SJCRH30 (cell line): ENCODE measurements around the gene STEAP1. TPM values are rescaled to one million over a fixed set of nuclear protein-coding genes. Genes with fewer than 3 reads are reported as not detected.
"Not testable (repeated sequence)": the region's sequence is repeated elsewhere in the genome, so short reads cannot be mapped to it uniquely, and the experiment has no call there.

Experiments
- DNase-seq, 2 experiments: peaks; one replicate each; pipeline ENCODE4 v3.0.0-alpha.2; 2015 to 2020
- H3K27ac ChIP-seq: fragments of 250-450 bp; sonication (Bioruptor Pico); 2 replicates; pipeline ENCODE4 v1.5.1; 2020; ENCODE audit warnings: mild to moderate bottlenecking, moderate library complexity
- H3K27me3 ChIP-seq: fragments of 250-450 bp; sonication (Bioruptor Pico); 2 replicates; pipeline ENCODE4 v1.5.1; 2020; ENCODE audit warnings: mild to moderate bottlenecking, moderate library complexity
- H3K36me3 ChIP-seq: fragments of 250-450 bp; sonication (Bioruptor Pico); 2 replicates; pipeline ENCODE4 v1.5.1; 2020; ENCODE audit warnings: mild to moderate bottlenecking, moderate library complexity
- H3K4me1 ChIP-seq: fragments of 250-450 bp; sonication (Bioruptor Pico); 2 replicates; pipeline ENCODE4 v1.5.1; 2020; ENCODE audit warnings: mild to moderate bottlenecking, moderate library complexity
- H3K4me3 ChIP-seq: fragments of 250-450 bp; sonication (Bioruptor Pico); 2 replicates; pipeline ENCODE4 v1.5.1; 2020; ENCODE audit warnings: mild to moderate bottlenecking, moderate library complexity
- H3K9me3 ChIP-seq: fragments of 250-450 bp; sonication (Bioruptor Pico); replicated peaks from 2 replicates; pipeline ENCODE4 v1.5.1; 2020; ENCODE audit warnings: mild to moderate bottlenecking, moderate library complexity
- total RNA-seq: library from RNA; depleted of rRNA; stranded (reverse); fragments of >200 nt; shearing (Covaris generic); gene quantifications from 2 replicates; pipeline ENCODE4 v1.2.3, GENCODE V29; 2014; rRNA removed

Gene STEAP1
- 0.55 TPM in 1 of 2 replicates, not detected in the other for total RNA-seq

GRCh38 chr7:90153943-90154771 lies at the start of gene STEAP1:
TSS of gene STEAP1 (plus strand) at chr7:90154469. CDS start at chr7:90159789, 5,320 bp downstream.
- H3K27me3 ChIP-seq, H3K36me3 ChIP-seq, H3K4me1 ChIP-seq, H3K27ac ChIP-seq, H3K9me3 ChIP-seq: not testable (repeated sequence)
- DNase-seq = peak; percentile 54 to 67
- peak within 1 kb of the TSS; percentile 26 for H3K4me3 ChIP-seq

DNA sequence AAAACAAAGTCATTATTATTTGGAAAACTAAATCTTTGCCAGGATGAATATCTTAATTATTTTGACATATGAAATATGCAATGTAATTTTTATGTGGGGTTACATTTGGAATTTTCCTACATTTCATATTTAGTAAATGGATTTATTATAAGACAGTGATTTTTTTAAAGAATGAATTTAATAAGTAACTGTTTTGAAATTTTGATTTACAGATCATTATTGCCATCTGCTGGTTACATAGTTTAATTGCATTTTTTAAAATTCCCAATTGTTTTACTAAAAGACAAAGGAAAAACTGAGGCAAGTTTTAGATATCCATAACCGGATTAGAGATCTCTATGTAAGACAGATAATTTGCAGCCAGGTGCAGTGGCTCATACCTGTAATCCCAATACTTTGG lies 39.3 kb upstream of the STEAP1 start:
- peak in 1 of 2 experiments; percentile 6 for DNase-seq
- H3K36me3 ChIP-seq, H3K4me3 ChIP-seq, H3K9me3 ChIP-seq, H3K4me1 ChIP-seq, H3K27ac ChIP-seq, H3K27me3 ChIP-seq: not testable (repeated sequence)

DNA sequence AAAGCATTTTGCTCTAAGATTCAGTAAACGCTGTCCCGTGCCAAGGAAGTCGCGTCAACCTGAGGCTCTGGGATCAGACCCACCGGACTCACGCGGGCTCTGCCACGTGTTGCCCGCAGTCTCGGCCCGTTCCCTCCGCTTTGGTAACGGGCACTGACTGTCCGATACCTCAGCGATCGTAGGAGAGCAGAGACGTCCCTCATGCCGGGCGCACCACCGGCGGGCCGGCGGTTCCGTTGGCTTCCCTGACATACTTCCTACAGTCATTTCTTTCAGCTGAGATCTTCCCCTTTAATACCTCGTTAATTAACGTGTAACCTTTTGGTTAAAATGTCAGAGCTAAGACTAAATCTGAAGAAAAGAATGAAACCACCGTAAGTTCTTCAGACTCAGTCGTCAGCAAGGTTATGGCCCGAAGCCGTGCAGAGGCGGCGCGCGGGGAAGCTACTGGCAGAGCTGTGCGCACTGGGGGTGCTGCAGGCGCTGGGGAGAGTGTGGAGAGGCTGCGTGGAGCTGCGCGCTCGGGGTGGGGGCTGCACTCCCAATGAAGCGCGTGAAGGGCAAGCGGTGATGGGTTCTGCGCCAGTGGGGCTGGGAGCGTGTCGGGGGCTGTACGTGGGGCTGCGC lies 35.6 kb upstream of the STEAP1 start:
- not testable (repeated sequence) for DNase-seq, H3K27me3 ChIP-seq, H3K4me3 ChIP-seq, H3K27ac ChIP-seq, H3K4me1 ChIP-seq, H3K36me3 ChIP-seq, H3K9me3 ChIP-seq

GRCh38 chr7:90119178-90119971 lies 34.9 kb upstream of the STEAP1 start:
- H3K9me3 ChIP-seq = no peaks in the 10 kb centered on the region
- H3K36me3 ChIP-seq = no peaks in the 10 kb centered on the region
- no peaks in the 10 kb centered on the region for H3K27me3 ChIP-seq
- H3K4me1 ChIP-seq = no peaks in the 10 kb centered on the region
- no peak overlapping the region for H3K27ac ChIP-seq
- DNase-seq = no peak
- H3K4me3 ChIP-seq = no peak overlapping the region

GRCh38 chr7:90120205-90120604 lies 34.1 kb upstream of the STEAP1 start:
- not testable (repeated sequence) for DNase-seq, H3K27me3 ChIP-seq, H3K4me3 ChIP-seq, H3K36me3 ChIP-seq, H3K27ac ChIP-seq, H3K9me3 ChIP-seq, H3K4me1 ChIP-seq

DNA sequence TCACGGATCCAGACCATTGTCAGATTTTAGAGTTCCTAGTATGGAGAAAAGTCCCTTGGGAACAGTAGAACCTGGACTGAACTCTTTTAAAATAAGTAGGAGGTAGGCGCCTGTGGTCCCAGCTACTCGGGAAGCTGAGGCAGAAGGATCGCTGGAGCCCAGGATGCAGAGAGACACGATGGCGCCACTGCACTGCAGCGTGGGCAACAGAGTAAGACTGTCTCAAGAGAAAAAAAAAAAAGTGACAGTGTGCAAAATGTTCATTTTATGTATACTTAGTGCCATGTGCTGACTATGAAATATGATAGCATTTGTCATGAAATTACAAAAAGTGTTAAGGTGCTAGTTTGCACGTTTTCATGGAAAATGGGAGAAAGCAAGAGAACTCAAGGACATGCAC lies 22.5 kb upstream of the STEAP1 start:
- H3K27ac ChIP-seq, H3K4me1 ChIP-seq, H3K9me3 ChIP-seq, H3K27me3 ChIP-seq, DNase-seq, H3K36me3 ChIP-seq, H3K4me3 ChIP-seq: not testable (repeated sequence)

- H3K4me1 ChIP-seq, DNase-seq, H3K27ac ChIP-seq, H3K36me3 ChIP-seq, H3K27me3 ChIP-seq, H3K9me3 ChIP-seq, H3K4me3 ChIP-seq: not testable (repeated sequence)
Observed at GRCh38 chr7:90147079-90147960, 6.9 kb upstream of the STEAP1 start.

DNA sequence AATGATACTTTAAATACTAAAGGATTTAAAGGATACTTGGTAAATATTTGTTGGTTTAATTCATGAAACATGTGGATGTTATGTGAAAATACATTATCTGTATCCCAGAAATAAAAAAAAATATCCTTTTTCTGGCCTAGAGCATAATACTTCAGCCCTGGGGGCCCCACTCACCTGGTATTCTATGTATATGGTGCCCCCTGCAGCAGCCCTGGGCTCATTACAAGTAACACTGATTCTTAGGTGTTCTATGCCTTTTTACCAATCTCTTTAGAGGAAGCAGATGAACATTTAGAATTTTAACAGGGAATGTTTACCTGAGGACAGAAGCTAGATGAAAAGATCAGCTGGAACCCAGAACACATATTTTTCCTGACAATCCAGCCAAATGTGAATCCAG lies 4.8 kb upstream of the STEAP1 start:
- peak in 1 of 2 experiments; percentile 45 for DNase-seq
- not testable (repeated sequence) for H3K27me3 ChIP-seq, H3K9me3 ChIP-seq, H3K27ac ChIP-seq, H3K36me3 ChIP-seq, H3K4me3 ChIP-seq, H3K4me1 ChIP-seq

DNA sequence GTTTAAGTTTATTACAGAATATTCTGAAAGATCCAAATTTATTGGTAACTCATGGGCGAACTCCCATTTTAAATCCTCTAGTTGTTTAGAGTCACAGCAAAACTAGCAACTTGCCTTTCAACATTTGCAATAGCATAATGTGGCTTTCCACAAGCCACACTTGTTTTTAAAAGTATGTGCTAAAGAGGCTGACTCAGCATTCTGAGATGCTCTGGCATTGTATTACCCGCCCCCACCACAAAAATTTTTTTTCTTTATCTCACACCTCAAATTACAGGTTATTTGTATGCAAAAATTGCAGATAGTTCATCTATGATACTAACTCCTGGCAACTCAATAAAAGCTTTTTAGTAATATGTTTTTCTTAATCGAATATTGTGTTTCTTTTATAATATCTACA lies 2.4 kb upstream of the STEAP1 start:
- DNase-seq, H3K27ac ChIP-seq, H3K4me1 ChIP-seq, H3K4me3 ChIP-seq, H3K9me3 ChIP-seq, H3K36me3 ChIP-seq, H3K27me3 ChIP-seq: not testable (repeated sequence)

DNA sequence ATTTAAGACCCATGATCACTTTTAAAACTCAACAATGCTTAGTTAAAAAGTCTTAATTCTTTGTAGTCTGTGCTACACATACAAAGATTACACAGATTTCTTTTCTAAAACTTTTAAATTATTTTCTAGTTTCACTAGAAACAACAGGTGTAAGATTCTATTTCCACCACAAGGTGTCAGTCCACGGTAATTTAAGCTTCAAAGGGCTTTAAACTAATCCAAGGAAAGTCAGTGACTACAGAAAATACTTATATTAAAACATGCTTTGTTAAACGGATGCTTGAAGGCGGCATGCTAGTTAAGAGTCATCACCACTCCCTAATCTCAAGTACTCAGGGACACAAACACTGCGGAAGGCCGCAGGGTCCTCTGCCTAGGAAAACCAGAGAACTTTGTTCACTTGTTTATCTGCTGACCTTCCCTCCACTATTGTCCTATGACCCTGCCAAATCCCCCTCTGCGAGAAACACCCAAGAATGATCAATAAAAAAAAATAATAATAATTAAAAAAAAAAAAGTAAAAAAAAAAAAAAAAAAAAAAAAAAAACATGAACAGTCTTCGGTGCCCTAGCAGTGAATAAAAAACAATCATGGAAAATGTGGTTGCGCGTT lies 1.5 kb upstream of the STEAP1 start:
- H3K4me1 ChIP-seq, H3K9me3 ChIP-seq, H3K36me3 ChIP-seq, H3K27me3 ChIP-seq, H3K4me3 ChIP-seq, H3K27ac ChIP-seq: not testable (repeated sequence)
- DNase-seq = peak; percentile 27 to 68

- no peaks in the 10 kb centered on the region for H3K36me3 ChIP-seq
- H3K4me3 ChIP-seq = no peak overlapping the region
- DNase-seq = no peak
- H3K9me3 ChIP-seq = no peaks in the 10 kb centered on the region
- no peaks in the 10 kb centered on the region for H3K27me3 ChIP-seq
- H3K4me1 ChIP-seq = no peaks in the 10 kb centered on the region
- H3K27ac ChIP-seq = no peak overlapping the region
Observed at GRCh38 chr7:90155206-90155605, 937 bp downstream of the STEAP1 start.

DNA sequence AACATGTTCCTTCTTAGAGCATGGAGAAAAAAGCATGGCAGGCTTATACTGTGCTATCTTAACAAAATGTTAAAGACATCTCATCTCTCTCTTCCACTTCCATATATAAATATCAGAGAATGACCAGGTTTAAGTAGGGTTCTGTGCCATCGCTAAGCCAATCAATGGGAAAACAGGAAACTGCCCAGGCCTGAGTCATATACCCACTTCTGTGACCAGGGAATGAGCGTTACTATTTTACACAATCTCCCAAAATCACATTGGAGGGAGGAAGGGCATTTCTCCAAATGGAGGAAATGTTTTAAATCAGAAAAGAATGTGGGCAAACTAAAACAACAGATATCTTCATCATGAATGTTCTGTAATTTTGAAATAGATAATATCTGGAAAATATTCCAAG lies 3.1 kb downstream of the STEAP1 start:
- DNase-seq, H3K27ac ChIP-seq, H3K36me3 ChIP-seq, H3K4me3 ChIP-seq, H3K27me3 ChIP-seq, H3K4me1 ChIP-seq, H3K9me3 ChIP-seq: not testable (repeated sequence)

- H3K4me1 ChIP-seq, DNase-seq, H3K9me3 ChIP-seq, H3K4me3 ChIP-seq, H3K36me3 ChIP-seq, H3K27ac ChIP-seq, H3K27me3 ChIP-seq: not testable (repeated sequence)
Observed at GRCh38 chr7:90157761-90158350, 3.6 kb downstream of the STEAP1 start.

DNA sequence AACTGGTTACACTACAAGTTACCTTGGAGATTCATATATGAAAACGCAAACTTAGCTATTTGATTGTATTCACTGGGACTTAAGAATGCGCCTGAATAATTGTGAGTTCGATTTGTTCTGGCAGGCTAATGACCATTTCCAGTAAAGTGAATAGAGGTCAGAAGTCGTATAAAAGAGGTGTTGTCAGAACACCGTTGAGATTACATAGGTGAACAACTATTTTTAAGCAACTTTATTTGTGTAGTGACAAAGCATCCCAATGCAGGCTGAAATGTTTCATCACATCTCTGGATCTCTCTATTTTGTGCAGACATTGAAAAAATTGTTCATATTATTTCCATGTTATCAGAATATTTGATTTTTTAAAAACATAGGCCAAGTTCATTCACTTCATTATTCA lies 9.3 kb downstream of the STEAP1 start:
- no peaks in the 10 kb centered on the region for H3K4me1 ChIP-seq
- H3K9me3 ChIP-seq = no peaks in the 10 kb centered on the region
- H3K27me3 ChIP-seq = no peaks in the 10 kb centered on the region
- H3K27ac ChIP-seq = no peak overlapping the region
- H3K4me3 ChIP-seq = no peak overlapping the region
- H3K36me3 ChIP-seq = no peaks in the 10 kb centered on the region
- no peak for DNase-seq
